ENCODE measurements around the gene KRT83.

DNA sequence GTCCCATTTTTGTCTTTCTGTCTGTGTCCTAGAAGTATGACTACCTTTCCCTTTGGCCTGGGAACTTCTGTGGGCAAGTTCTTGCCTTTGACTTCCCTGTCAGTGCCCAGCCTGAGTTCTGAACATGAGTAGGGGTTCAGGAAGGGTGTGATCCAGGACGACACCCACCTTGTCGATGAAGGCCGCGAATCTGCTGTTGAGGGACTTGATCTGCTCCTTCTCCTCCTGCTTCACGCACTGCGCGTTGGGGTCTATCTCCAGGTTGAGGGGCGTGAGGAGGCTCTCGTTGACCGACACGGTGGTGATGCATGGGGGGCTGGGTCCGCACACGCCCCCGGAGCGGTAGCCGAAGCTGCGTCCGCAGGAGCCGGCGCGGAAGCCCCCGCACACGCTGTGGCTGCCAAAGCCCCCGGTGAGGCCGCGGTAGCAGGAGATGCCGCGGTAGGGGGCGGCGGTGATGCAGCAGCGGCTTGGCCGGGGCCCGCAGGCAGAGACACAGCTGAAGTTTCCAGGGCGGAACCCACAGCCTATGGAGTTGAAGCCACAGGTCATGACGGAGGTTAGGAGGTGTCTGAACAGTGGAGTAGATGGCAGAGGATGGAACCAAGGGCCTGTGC is at the start of gene KRT83:
- no peak for TF ChIP-seq TAF1 (IDR thresholded peaks at IDR 0.05; ENCODE audit: borderline replicate concordance, insufficient read depth, low read length)
- no peak for TF ChIP-seq FOXP2 (optimal IDR thresholded peaks at IDR 0.05; ENCODE audit: borderline replicate concordance, extremely low read depth, extremely low read length, insufficient read depth)
- TF ChIP-seq SIN3A (IDR thresholded peaks at IDR 0.05; ENCODE audit: borderline replicate concordance, insufficient read depth, low read length), result no peak
- no peak for TF ChIP-seq POLR2AphosphoS5 (IDR thresholded peaks at IDR 0.05; ENCODE audit: low read depth, low read length)

All from PFSK-1 (cell line).